Loucy (cell line): ENCODE measurements around the gene POPDC2.

Experiments used
- H2AFZ ChIP-seq: fragments of 200-600 bp; sonication (generic); 2 replicates; pipeline ENCODE4 v1.6.0; 2016; ENCODE audit warnings: antibody characterized with exemption, mild to moderate bottlenecking, low read length, moderate library complexity
- H3F3A ChIP-seq: fragments of 200-600 bp; 2 replicates; pipeline ENCODE4 v1.6.0; 2016; ENCODE audit warnings: antibody characterized with exemption, low read depth, mild to moderate bottlenecking
- H3K27me3 ChIP-seq: fragments of 200-600 bp; sonication (generic); 2 replicates; pipeline ENCODE4 v1.6.1; 2014; ENCODE audit warnings: low read length, mild to moderate bottlenecking; ENCODE audit not compliant: insufficient read depth, poor library complexity, severe bottlenecking
- H3K36me3 ChIP-seq: fragments of 200-600 bp; sonication (generic); 2 replicates; pipeline ENCODE4 v1.6.1; 2016; ENCODE audit warnings: low read length; ENCODE audit not compliant: insufficient read depth
- H3K4me1 ChIP-seq: fragments of 200-600 bp; sonication (generic); 2 replicates; pipeline ENCODE4 v1.5.1; 2014; ENCODE audit warnings: low read length, mild to moderate bottlenecking; ENCODE audit not compliant: insufficient read depth, poor library complexity, severe bottlenecking
- H3K4me2 ChIP-seq: fragments of 200-600 bp; sonication (generic); 2 replicates; pipeline ENCODE4 v1.6.0; 2014; ENCODE audit warnings: antibody characterized with exemption, low read length, low read depth, mild to moderate bottlenecking; ENCODE audit not compliant: poor library complexity, severe bottlenecking
- H3K4me3 ChIP-seq: fragments of 200-600 bp; sonication (generic); 2 replicates; pipeline ENCODE4 v1.5.1; 2014; ENCODE audit warnings: low read length, mild to moderate bottlenecking, mixed read lengths; ENCODE audit not compliant: poor library complexity, severe bottlenecking
- H3K79me2 ChIP-seq: fragments of 200-600 bp; sonication (generic); 2 replicates; pipeline ENCODE4 v1.6.1; 2014; ENCODE audit warnings: low read length; ENCODE audit not compliant: insufficient read depth
- H3K9ac ChIP-seq: fragments of 200-600 bp; sonication (generic); 2 replicates; pipeline ENCODE4 v1.6.0; 2014; ENCODE audit warnings: mild to moderate bottlenecking, low read depth, low read length, moderate library complexity; ENCODE audit not compliant: poor library complexity, severe bottlenecking
- H3K9me2 ChIP-seq: fragments of 200-600 bp; sonication (generic); replicated peaks from 2 replicates; pipeline ENCODE4 v1.6.1; 2016; ENCODE audit warnings: low read depth, low read length, mixed read lengths
- H3K9me3 ChIP-seq: fragments of 200-600 bp; sonication (generic); 2 replicates; pipeline ENCODE4 v1.6.1; 2014; ENCODE audit warnings: mild to moderate bottlenecking, antibody characterized with exemption, low read length, low read depth; ENCODE audit not compliant: insufficient read depth
- H4K20me1 ChIP-seq: fragments of 200-600 bp; sonication (generic); 2 replicates; pipeline ENCODE4 v1.6.0; 2014; ENCODE audit warnings: antibody characterized with exemption, low read length, mild to moderate bottlenecking; ENCODE audit not compliant: insufficient read depth, poor library complexity, severe bottlenecking
- CTCF ChIP-seq: fragments of 200-600 bp; sonication (generic); conservative IDR thresholded peaks from 2 replicates; pipeline ENCODE4 v1.5.1; 2014; ENCODE audit warnings: mild to moderate bottlenecking, antibody characterized with exemption, low read length
- EZH2phosphoT487 ChIP-seq: fragments of 200-600 bp; IDR thresholded peaks from 2 replicates; pipeline ENCODE4 v1.6.1; 2018; ENCODE audit warnings: antibody characterized with exemption, mild to moderate bottlenecking, moderate library complexity, borderline replicate concordance

Gene POPDC2

GRCh38 chr3:119594066-119594465 is 66.3 kb downstream of the POPDC2 start:
- no peak overlapping the region for H3K4me2 ChIP-seq
- peaks cover 8% of the 10 kb centered on the region for H3K27me3 ChIP-seq
- no peaks in the 10 kb centered on the region for H3K9me3 ChIP-seq
- no peaks in the 10 kb centered on the region for H3F3A ChIP-seq
- TF ChIP-seq EZH2phosphoT487 (no peak), CTCF (no peak)
- no peak overlapping the region for H2AFZ ChIP-seq
- H3K4me1 ChIP-seq = no peaks in the 10 kb centered on the region
- no peaks in the 10 kb centered on the region for H3K79me2 ChIP-seq
- H3K4me3 ChIP-seq = no peak overlapping the region
- no peaks in the 10 kb centered on the region for H3K36me3 ChIP-seq
- no peaks in the 10 kb centered on the region for H3K9me2 ChIP-seq
- H3K9ac ChIP-seq = no peak overlapping the region
- H4K20me1 ChIP-seq = no peaks in the 10 kb centered on the region

DNA sequence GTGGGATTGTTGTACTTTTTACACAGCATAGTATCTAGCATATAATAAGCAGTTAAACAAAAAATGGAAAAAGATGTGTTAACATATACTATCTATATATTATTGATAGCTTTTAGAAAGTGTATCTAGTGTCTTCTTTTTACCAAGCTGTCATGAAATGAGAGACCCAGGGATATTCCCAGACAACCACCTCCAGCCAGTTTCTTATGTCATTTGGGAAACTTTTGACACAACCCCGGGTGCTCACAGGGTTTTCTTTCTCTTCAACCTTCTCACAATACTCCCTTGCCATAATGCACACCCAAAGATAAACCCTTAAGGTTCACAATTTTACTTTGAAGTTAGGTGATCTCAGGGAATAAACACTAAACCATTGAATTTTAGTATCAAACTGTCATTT is 67.5 kb downstream of the POPDC2 start:
- no peaks in the 10 kb centered on the region for H3K79me2 ChIP-seq
- no peak overlapping the region for H2AFZ ChIP-seq
- H3K27me3 ChIP-seq = peaks cover 8% of the 10 kb centered on the region
- no peaks in the 10 kb centered on the region for H3K9me3 ChIP-seq
- no peaks in the 10 kb centered on the region for H3K36me3 ChIP-seq
- H4K20me1 ChIP-seq = no peaks in the 10 kb centered on the region
- H3K4me1 ChIP-seq = no peaks in the 10 kb centered on the region
- H3K9ac ChIP-seq = no peak overlapping the region
- H3K4me2 ChIP-seq = no peak overlapping the region
- TF ChIP-seq EZH2phosphoT487 = no peak
- H3K4me3 ChIP-seq = no peak overlapping the region
- H3F3A ChIP-seq = no peaks in the 10 kb centered on the region
- H3K9me2 ChIP-seq = no peaks in the 10 kb centered on the region
